GOT3 (cell line): ENCODE measurements around the gene CCDC12.

Experiments used
- DNase-seq: peaks from one replicate; lab custom pipeline; 2025; ENCODE audit warnings: mixed read lengths; lab: John Stamatoyannopoulos, UW

The CCDC12 gene

GRCh38 chr3:46936733-46937250 is 39.8 kb downstream of the CCDC12 start:
- no peak for DNase-seq

DNA sequence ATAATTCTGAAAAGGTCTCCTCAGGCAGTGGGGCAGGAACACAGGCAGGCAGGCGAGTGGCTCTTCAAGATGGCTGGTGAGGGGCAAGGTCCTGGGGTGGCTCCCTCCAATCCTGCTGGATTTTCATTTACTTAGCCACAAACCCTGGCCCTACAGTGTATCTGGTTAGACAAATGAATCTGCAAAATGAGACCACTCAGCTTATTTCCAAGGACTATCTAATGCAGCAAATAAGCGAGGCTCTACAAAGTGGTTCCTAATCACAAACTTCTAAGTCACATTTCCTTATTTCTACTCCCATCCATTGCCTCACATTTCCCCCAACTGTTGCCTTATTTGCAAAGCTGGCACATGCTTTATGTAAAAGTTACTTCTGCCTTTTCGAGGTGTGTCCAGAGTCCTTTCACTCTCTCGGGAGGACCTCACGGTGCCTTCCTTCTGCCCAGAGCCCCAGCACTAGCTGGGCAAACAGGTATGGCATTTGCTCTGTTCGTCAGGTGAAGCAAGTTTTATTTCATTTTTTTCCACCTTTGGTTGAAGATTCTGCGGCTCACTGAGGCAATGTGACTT is 40.5 kb downstream of the CCDC12 start:
- DNase-seq = no peak

GRCh38 chr3:46935168-46935858 is 41.2 kb downstream of the CCDC12 start:
- peak; percentile 43 for DNase-seq

DNA sequence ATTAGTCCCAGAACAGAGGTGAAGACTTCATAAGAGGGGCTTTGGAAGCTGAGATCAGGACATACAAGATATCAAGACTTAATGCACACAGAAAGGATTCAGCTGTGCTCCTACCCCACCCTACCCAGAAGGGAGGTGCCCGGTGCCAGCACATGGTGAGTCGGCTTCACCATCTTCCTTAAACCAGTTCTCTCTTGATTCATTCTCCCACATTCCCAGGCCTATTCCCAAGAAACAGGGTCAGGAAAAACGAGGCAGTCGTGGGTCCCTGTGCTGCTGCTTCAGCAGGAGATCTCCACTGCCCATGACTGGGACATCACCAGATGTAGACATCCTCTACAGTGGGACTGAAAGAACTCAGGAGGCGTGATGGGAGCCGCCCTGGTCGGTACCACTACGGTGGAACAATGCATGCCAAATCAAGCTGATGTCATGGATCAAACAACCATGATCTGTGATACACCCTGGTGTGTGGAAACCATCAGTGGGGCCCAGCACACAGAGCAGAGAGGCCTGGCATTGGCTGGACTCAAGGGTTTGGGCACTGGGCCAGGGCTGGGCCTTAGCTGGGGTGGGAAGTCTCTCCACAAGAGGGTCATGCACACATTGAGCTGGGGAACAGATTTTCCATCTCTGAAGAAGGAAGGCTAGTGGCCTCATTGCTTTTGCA is 41.9 kb downstream of the CCDC12 start:
- no peak for DNase-seq

DNA sequence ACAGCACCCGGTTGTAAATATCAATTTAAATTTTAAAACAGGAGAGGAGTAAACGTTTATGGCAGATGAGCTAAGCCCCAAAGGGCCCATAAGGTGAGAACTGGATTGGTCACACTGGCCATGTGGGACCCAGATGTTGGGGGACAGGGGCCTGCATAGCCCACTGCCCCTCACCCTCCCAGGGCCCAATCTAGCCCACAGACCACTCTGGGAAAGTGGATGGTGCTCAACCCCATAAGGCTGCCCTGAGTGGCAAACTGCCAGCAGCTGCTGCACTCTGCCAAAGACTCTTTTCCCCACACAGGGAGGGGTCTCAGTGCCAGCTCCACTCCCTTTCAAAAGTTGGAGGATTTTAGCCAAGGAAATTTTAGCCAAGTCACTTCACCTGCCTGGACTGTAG is 42.5 kb downstream of the CCDC12 start:
- no peak for DNase-seq

DNA sequence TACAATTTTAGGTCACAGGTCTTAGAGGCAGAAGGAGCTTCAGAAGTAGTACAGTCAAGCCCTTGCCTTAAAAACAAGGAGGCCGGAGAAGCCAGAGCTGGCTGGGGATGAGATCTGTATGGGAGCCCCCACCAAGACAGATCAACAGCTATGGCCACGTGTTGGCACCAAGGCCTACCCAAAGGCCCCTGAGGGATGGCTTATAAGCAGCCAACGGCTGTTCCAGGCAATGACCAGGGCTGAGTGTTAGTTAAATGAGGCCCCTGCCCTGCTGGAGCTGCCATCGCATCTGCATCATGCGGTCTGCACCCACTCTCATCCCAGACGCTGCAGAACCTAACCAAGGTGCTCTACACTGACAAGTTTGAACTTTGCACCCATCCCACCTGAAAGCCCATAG is 43.3 kb downstream of the CCDC12 start:
- no peak for DNase-seq

- no peak for DNase-seq
These were observed 43.9 kb downstream of the CCDC12 start for GRCh38 chr3:46932455-46933225.

- no peak for DNase-seq
These were observed 44.8 kb downstream of the CCDC12 start for GRCh38 chr3:46931631-46932331.

GRCh38 chr3:46930945-46931403 is 45.6 kb downstream of the CCDC12 start:
- DNase-seq = no peak

- DNase-seq = no peak
These were observed 46.2 kb downstream of the CCDC12 start for GRCh38 chr3:46930166-46930944.

GRCh38 chr3:46929324-46929723 is 47.2 kb downstream of the CCDC12 start:
- DNase-seq = no peak

DNA sequence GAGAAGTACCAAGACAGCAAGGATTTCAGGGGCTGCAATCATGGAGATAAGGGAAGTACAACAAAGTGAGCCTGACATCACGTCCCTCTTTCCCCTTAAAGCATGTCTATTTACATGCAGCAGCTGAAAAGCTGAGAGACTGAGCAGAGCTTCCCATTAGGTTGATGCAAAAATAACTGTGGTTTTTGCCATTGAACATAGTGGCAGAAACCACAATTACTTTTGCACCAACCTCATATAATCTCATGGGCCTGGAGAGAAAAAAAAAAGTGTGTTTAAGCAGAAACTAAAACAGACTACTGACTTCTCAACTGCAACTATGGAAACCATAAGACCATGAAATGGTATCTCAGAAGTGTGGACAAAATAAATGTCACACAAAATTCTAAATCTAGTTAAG is 48.3 kb downstream of the CCDC12 start:
- DNase-seq = no peak

DNA sequence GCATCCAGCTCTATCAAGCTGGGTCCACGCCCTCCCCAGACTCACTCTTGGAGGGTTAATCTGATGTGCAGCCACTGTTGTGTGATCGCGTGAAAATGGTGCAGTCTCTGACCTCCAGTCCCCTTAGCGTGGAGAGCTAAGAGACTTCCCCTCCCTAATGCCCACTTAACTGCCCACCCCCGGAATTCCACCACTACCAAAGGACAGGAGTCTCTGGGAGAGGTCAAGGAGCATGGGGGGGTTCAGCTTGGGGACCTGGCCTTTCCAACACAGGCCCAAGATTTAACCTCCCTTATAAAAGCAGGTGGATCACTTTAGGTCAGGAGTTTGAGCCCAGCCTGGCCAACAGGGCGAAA is 48.8 kb downstream of the CCDC12 start:
- no peak for DNase-seq

DNA sequence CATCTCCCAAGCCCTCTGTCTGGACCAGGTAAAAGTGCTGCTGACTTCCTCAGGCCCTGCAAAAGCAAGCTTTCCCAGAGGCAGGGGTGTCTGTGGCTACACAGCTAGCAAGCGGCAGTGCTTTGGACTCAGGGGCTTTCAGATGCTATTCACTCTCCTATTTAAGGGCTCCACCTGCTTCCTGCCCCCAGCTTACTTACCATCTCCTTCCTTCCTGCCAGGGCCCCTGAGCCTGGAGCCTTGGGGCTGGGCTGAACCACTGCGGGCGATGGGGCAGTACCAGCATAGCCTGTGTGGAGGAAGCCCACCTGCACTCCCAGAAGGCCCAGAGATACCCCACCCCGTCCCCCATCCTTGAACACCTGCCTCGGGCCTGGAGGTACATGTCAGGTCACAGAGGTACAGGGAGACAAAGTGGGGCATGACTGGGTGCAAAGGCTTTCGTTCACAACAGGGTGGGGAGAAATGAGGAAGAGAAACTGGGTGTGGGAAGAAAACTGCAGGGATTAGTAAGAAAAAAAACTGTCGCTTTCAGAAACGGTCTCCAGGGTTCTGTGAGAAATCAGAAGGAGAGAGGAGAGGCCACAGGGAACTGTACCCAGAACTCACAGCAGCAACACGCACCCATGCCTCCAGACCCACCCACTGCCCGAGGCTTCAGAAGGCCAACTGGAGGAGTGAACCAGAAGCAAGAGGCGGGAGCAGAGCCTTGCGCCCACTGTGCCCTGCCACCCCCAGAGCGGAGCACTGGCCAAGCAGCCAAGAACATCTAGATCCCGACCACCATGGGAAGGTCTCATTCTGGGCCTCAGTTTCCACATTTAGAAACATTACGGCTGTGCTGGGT is 49.5 kb downstream of the CCDC12 start:
- DNase-seq = no peak

DNA sequence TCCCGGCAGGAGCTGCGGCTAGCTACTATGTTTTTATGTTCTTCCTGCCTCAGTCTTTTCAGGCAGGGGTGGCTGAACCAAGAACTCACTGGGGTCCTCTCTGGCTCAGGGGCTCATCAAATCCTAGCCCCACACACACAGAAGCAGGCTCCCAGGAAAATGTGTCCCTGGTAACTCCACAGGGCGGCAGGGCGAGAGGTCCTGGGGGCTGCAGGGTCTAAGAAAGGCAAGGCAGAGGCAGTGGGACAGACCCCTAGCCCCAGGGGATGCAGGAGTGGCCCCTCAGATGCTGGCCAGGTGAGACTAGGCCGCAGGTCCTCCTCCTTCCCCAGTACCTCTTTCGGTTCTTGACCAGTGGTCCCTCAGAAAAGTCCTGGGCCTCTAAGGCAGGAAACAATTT is 50.1 kb downstream of the CCDC12 start:
- DNase-seq = no peak

GRCh38 chr3:46926039-46926438 is 50.5 kb downstream of the CCDC12 start:
- DNase-seq = no peak

GRCh38 chr3:46925585-46925934 is 51.0 kb downstream of the CCDC12 start:
- no peak for DNase-seq

DNA sequence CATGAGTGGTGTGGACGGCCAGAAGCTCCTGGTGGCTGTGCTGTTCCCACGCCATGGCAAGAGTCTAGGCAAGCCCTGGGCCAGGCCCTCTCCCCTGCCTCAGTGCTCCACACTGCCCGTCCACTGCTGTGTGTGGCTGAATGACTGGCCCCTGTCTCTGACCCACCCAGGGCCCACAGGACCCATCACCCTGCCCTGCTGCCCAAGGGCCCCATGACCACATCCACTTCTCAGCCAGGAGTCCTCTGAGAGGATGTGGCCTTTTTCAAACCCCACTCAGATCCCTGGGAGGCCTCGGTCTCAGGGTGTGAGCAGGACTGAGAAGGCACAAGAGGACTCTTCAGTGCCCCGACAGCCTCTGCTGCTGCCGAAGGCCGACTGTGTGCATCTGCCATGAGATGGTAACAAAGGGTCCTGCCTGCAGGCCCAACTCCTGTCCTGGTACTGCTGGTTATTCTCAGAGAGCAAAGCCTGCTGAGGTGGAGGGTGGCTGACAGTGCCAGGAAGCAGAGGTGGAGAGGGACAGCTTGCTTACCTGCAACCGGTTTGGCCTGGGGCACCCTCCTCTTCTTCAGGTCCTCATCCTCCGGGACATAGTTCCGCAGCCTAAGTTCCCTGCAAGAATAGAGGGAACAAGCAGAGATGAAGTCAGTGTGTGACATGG is 51.5 kb downstream of the CCDC12 start:
- DNase-seq = no peak

- DNase-seq = no peak
These were observed 52.8 kb downstream of the CCDC12 start for GRCh38 chr3:46923559-46924350.
